Mesenchymal stem cell (in vitro differentiated cells and primary cell): ENCODE measurements around the gene HERPUD1.

Experiments
- DNase-seq: peaks from one replicate; pipeline ENCODE4 v3.0.0-alpha.2; 2013
- H2AFZ ChIP-seq: one replicate; pipeline ENCODE4 v1.6.1; 2013; ENCODE audit warnings: low read depth, mild to moderate bottlenecking, control low read depth, inconsistent platforms, low read length, moderate library complexity
- H2AK5ac ChIP-seq: 2 replicates; pipeline ENCODE4 v1.6.1; 2013; ENCODE audit warnings: low read length, moderate library complexity, mild to moderate bottlenecking, inconsistent platforms; ENCODE audit not compliant: severe bottlenecking
- H2BK120ac ChIP-seq: one replicate; pipeline ENCODE4 v1.6.1; 2013; ENCODE audit warnings: low read depth, mild to moderate bottlenecking, inconsistent platforms, low read length, moderate library complexity
- H2BK12ac ChIP-seq, 2 experiments: one replicate each; pipeline ENCODE4 v1.6.1; 2013; ENCODE audit warnings: inconsistent platforms in 2 of 2, low read length in 2 of 2, mild to moderate bottlenecking in 2 of 2, moderate library complexity in 2 of 2, control low read depth in 1 of 2
- H2BK15ac ChIP-seq: one replicate; pipeline ENCODE4 v1.6.1; 2013; ENCODE audit warnings: mild to moderate bottlenecking, low read depth, inconsistent platforms; ENCODE audit not compliant: poor library complexity, severe bottlenecking
- H2BK5ac ChIP-seq: 2 replicates; pipeline ENCODE4 v1.6.1; 2013; ENCODE audit warnings: low read depth, mild to moderate bottlenecking, low read length, control low read depth, inconsistent platforms; ENCODE audit not compliant: poor library complexity, severe bottlenecking
- H3K14ac ChIP-seq, 2 experiments: one replicate each; pipeline ENCODE4 v1.6.1; 2013; ENCODE audit warnings: inconsistent platforms in 2 of 2, low read length in 2 of 2, control low read depth in 1 of 2, mild to moderate bottlenecking in 1 of 2, moderate library complexity in 1 of 2
- H3K18ac ChIP-seq, 2 experiments: one replicate each; pipeline ENCODE4 v1.6.1; 2013; ENCODE audit warnings: inconsistent platforms in 2 of 2, low read length in 2 of 2, control low read depth in 1 of 2, low read depth in 1 of 2, mild to moderate bottlenecking in 1 of 2
- H3K23ac ChIP-seq, 2 experiments: one replicate each; pipeline ENCODE4 v1.6.1; 2013; ENCODE audit warnings: inconsistent platforms in 2 of 2, low read length in 2 of 2, mild to moderate bottlenecking in 2 of 2, moderate library complexity in 2 of 2, control low read depth in 1 of 2
- H3K27ac ChIP-seq: 2 replicates; pipeline ENCODE4 v1.5.1; 2013; ENCODE audit warnings: mild to moderate bottlenecking, moderate library complexity, low read length, control low read depth, inconsistent platforms; ENCODE audit not compliant: poor library complexity, severe bottlenecking
- H3K27me3 ChIP-seq, 2 experiments: 2 replicates each; pipeline versions ENCODE4 v1.6.1 to v1.7.0; 2013; ENCODE audit warnings: low read length in 2 of 2, mild to moderate bottlenecking in 2 of 2, moderate library complexity in 2 of 2, control low read depth in 1 of 2, inconsistent platforms in 1 of 2; ENCODE audit not compliant: control insufficient read depth in 1 of 2, insufficient read depth in 1 of 2
- H3K36me3 ChIP-seq, 2 experiments: 2 replicates each; pipeline versions ENCODE4 v1.6.1 to v1.7.0; 2013; ENCODE audit warnings: low read length in 2 of 2, control low read depth in 1 of 2, inconsistent platforms in 1 of 2, low read depth in 1 of 2, mild to moderate bottlenecking in 1 of 2; ENCODE audit not compliant: insufficient read depth in 2 of 2, control insufficient read depth in 1 of 2
- H3K4ac ChIP-seq, 2 experiments: one replicate each; pipeline ENCODE4 v1.6.1; 2013; ENCODE audit warnings: inconsistent platforms in 2 of 2, low read length in 2 of 2, mild to moderate bottlenecking in 2 of 2, moderate library complexity in 2 of 2, control low read depth in 1 of 2, low read depth in 1 of 2
- H3K4me1 ChIP-seq: 2 replicates; pipeline ENCODE4 v1.6.1; 2013; ENCODE audit warnings: low read depth, low read length, control low read depth; ENCODE audit not compliant: control insufficient read depth, insufficient read depth
- H3K4me2 ChIP-seq: 2 replicates; pipeline ENCODE4 v1.6.1; 2013; ENCODE audit warnings: low read length, mild to moderate bottlenecking, inconsistent platforms; ENCODE audit not compliant: poor library complexity, severe bottlenecking
- H3K4me3 ChIP-seq, 2 experiments: 2 replicates each; pipeline versions ENCODE4 v1.5.1 to v1.7.0; 2013; ENCODE audit warnings: low read length in 2 of 2, mild to moderate bottlenecking in 2 of 2, control low read depth in 1 of 2, low read depth in 1 of 2; ENCODE audit not compliant: insufficient read depth in 1 of 2
- H3K79me1 ChIP-seq: replicated peaks from 2 replicates; pipeline ENCODE4 v1.6.1; 2013; ENCODE audit warnings: mild to moderate bottlenecking, control low read depth, low read length, inconsistent platforms; ENCODE audit not compliant: poor library complexity, severe bottlenecking
- H3K9ac ChIP-seq: 2 replicates; pipeline ENCODE4 v1.7.0; 2013; ENCODE audit warnings: mild to moderate bottlenecking, low read length, moderate library complexity
- H3K9me3 ChIP-seq: 2 replicates; pipeline ENCODE4 v1.7.0; 2013; ENCODE audit warnings: mild to moderate bottlenecking, low read length; ENCODE audit not compliant: control insufficient read depth
- H4K8ac ChIP-seq: one replicate; pipeline ENCODE4 v1.6.1; 2013; ENCODE audit warnings: inconsistent platforms, mild to moderate bottlenecking, low read length, moderate library complexity
- H4K91ac ChIP-seq: one replicate; pipeline ENCODE4 v1.6.1; 2013; ENCODE audit warnings: mild to moderate bottlenecking, low read length, inconsistent platforms
- WGBS: methylation state at CpG from one replicate; pipeline ENCODE4 v1.1.7; 2013; ENCODE audit warnings: mixed read lengths; 5-methylcytosine and 5-hydroxymethylcytosine counted together

The HERPUD1 gene

GRCh38 chr16:56988161-56988947, 56.4 kb downstream of the HERPUD1 start:
- Histone ChIP-seq H2BK12ac (peak overlapping the region; percentile 65), H2AFZ (no peak overlapping the region), H3K4me2 (peak overlapping the region; percentile 85), H3K18ac (peak overlapping the region; percentile 79 to 99), H3K4me3 (peak overlapping the region in 1 of 2 experiments; percentile 96), H2AK5ac (peak overlapping the region; percentile 46), H2BK120ac (peak overlapping the region; percentile 95), H2BK15ac (peak overlapping the region; percentile 97), H3K27ac (no peak overlapping the region), H3K9me3 (no peaks in the 10 kb centered on the region), H3K79me1 (no peaks in the 10 kb centered on the region), H3K4ac (peak overlapping the region; percentile 18 to 76), H3K4me1 (peaks cover 19% of the 10 kb centered on the region), H3K36me3 (peaks cover 0 to 14% of the 10 kb centered on the region in 2 experiments), H3K9ac (peak overlapping the region; percentile 97), H3K14ac (peak overlapping the region in 1 of 2 experiments; percentile 84), H3K23ac (no peak overlapping the region), H3K27me3 (no peaks in the 10 kb centered on the region), H4K91ac (peak overlapping the region; percentile 74), H2BK5ac (no peak overlapping the region), H4K8ac (peak overlapping the region; percentile 64)
- DNase-seq = peak; percentile 53
- 74% methylated on average over 4 of the region's 6 CpGs for WGBS

- Histone ChIP-seq H2AK5ac (peak within 1 kb of the TSS; percentile 46), H3K4me3 (peak within 1 kb of the TSS; percentile 72 to 96), H2BK120ac (peak within 1 kb of the TSS; percentile 95), H3K36me3 (peaks cover 0 to 12% of the 10 kb centered on the region in 2 experiments), H3K27me3 (no peaks in the 10 kb centered on the region), H2BK5ac (no peak within 1 kb of the TSS), H3K79me1 (no peaks in the 10 kb centered on the region), H3K4ac (peak within 1 kb of the TSS; percentile 76 to 92), H3K4me1 (peaks cover 19% of the 10 kb centered on the region), H2BK15ac (peak within 1 kb of the TSS; percentile 97), H3K4me2 (peak within 1 kb of the TSS; percentile 85), H3K9me3 (no peaks in the 10 kb centered on the region), H4K91ac (peak within 1 kb of the TSS; percentile 96), H4K8ac (peak within 1 kb of the TSS; percentile 86), H2AFZ (peak within 1 kb of the TSS; percentile 21), H3K27ac (no peak within 1 kb of the TSS), H3K18ac (peak within 1 kb of the TSS; percentile 91 to 99), H3K9ac (peak within 1 kb of the TSS; percentile 97), H3K14ac (peak within 1 kb of the TSS in 1 of 2 experiments; percentile 90), H3K23ac (peak within 1 kb of the TSS; percentile 37 to 68), H2BK12ac (peak within 1 kb of the TSS; percentile 65 to 70)
- DNase-seq = peak; percentile 92
- 5% methylated on average over 60 of the region's 64 CpGs for WGBS
These were observed 57.3 kb downstream of the HERPUD1 start, which contains the start of gene NLRC5 for GRCh38 chr16:56988948-56989945. Gene NLRC5, plus strand, starts transcription at chr16:56989557. Its CDS starts 31,156 bp downstream, at chr16:57020713.

GRCh38 chr16:56989988-56990387, 58.0 kb downstream of the HERPUD1 start:
- Histone ChIP-seq H3K27ac (no peak overlapping the region), H2BK120ac (peak overlapping the region; percentile 88), H3K79me1 (no peaks in the 10 kb centered on the region), H3K27me3 (no peaks in the 10 kb centered on the region), H3K4me1 (peaks cover 19% of the 10 kb centered on the region), H2BK12ac (no peak overlapping the region), H4K91ac (no peak overlapping the region), H3K23ac (no peak overlapping the region), H3K9ac (peak overlapping the region; percentile 97), H3K4ac (peak overlapping the region in 1 of 2 experiments; percentile 76), H3K9me3 (no peaks in the 10 kb centered on the region), H3K4me3 (peak overlapping the region; percentile 72 to 96), H4K8ac (no peak overlapping the region), H2BK5ac (no peak overlapping the region), H2BK15ac (peak overlapping the region; percentile 32), H3K4me2 (peak overlapping the region; percentile 85), H3K18ac (peak overlapping the region in 1 of 2 experiments; percentile 91), H2AK5ac (no peak overlapping the region), H3K36me3 (peaks cover 0 to 14% of the 10 kb centered on the region in 2 experiments), H2AFZ (no peak overlapping the region), H3K14ac (no peak overlapping the region)
- no peak for DNase-seq
- WGBS = 42% methylated on average over 5 of the region's 7 CpGs
